Testis (tissue), 2 donors: Measurements from ENCODE around the gene NKAIN4.

Source experiments
- CTCF ChIP-seq, 3 experiments: fragments of 450-650 bp in 2 of 3; fragments of 200-600 bp in 1 of 3; sonication (generic) in 1 of 3; IDR thresholded peaks; one replicate each; pipeline ENCODE4 v1.5.1; 2016 to 2019; ENCODE audit warnings: antibody characterized with exemption in 3 of 3, mild to moderate bottlenecking in 2 of 3, moderate library complexity in 1 of 3
- POLR2A ChIP-seq: fragments of 450-650 bp; IDR thresholded peaks from one replicate; pipeline ENCODE4 v1.6.1; 2017; ENCODE audit warnings: antibody characterized with exemption, mild to moderate bottlenecking, moderate library complexity

GRCh38 chr20:63241272-63241671, 13.0 kb downstream of the NKAIN4 start:
- no peak for TF ChIP-seq CTCF (IDR thresholded peaks at IDR 0.05)
- no peak for TF ChIP-seq POLR2A
